GM21723 (cell line): ENCODE results near the gene KIAA1671.

Experiments used
- ATAC-seq: cut with Tn5 transposase; IDR thresholded peaks from one replicate; pipeline ENCODE4 v1.9.1; 2021; ENCODE audit warnings: mild to moderate bottlenecking, moderate library complexity; ENCODE audit not compliant: unreplicated experiment

Gene KIAA1671

GRCh38 chr22:25007444-25008106, 55.1 kb downstream of the KIAA1671 start:
- ATAC-seq: no peak

- no peak for ATAC-seq
Measured at GRCh38 chr22:25008666-25009065, 56.1 kb downstream of the KIAA1671 start.

- no peak for ATAC-seq
Measured at GRCh38 chr22:25012741-25013143, 60.2 kb downstream of the KIAA1671 start.

- no peak for ATAC-seq
Measured at GRCh38 chr22:25013607-25014006, 61.1 kb downstream of the KIAA1671 start.

GRCh38 chr22:25014896-25015755, 62.6 kb downstream of the KIAA1671 start:
- ATAC-seq: no peak

- ATAC-seq: no peak
Measured at GRCh38 chr22:25016311-25016710, 63.8 kb downstream of the KIAA1671 start.

GRCh38 chr22:25018009-25018408, 65.5 kb downstream of the KIAA1671 start:
- no peak for ATAC-seq

- ATAC-seq: no peak
Measured at GRCh38 chr22:25019427-25020184, 67.1 kb downstream of the KIAA1671 start.

- ATAC-seq: no peak
Measured at GRCh38 chr22:25021409-25021808, 68.9 kb downstream of the KIAA1671 start.

- no peak for ATAC-seq
Measured at GRCh38 chr22:25021976-25022711, 69.6 kb downstream of the KIAA1671 start.

GRCh38 chr22:25023879-25024278, 71.4 kb downstream of the KIAA1671 start:
- no peak for ATAC-seq

GRCh38 chr22:25024895-25025294, 72.4 kb downstream of the KIAA1671 start:
- ATAC-seq: no peak

GRCh38 chr22:25025491-25026400, 73.2 kb downstream of the KIAA1671 start:
- no peak for ATAC-seq

GRCh38 chr22:25027043-25027906, 74.8 kb downstream of the KIAA1671 start:
- ATAC-seq: no peak

- ATAC-seq: no peak
Measured at GRCh38 chr22:25027959-25028840, 75.7 kb downstream of the KIAA1671 start.

- ATAC-seq: no peak
Measured at GRCh38 chr22:25028841-25029141, 76.3 kb downstream of the KIAA1671 start.

GRCh38 chr22:25029181-25029580, 76.7 kb downstream of the KIAA1671 start:
- no peak for ATAC-seq

GRCh38 chr22:25030636-25031035, 78.1 kb downstream of the KIAA1671 start:
- ATAC-seq: no peak
